H1 (cell line): ENCODE measurements around the gene GNAS.

Experiments used
- BACH1 ChIP-seq: IDR thresholded peaks from 2 replicates; pipeline ENCODE4 v1.6.1; 2012; ENCODE audit warnings: low read length, improper control_type of control experiment
- CHD2 ChIP-seq: IDR thresholded peaks from 2 replicates; pipeline ENCODE4 v1.6.1; 2012; ENCODE audit warnings: low read length, improper control_type of control experiment
- EP300 ChIP-seq, 2 experiments: IDR thresholded peaks; 1 replicate in 1 of 2; 2 replicates in 1 of 2; pipeline ENCODE4 v1.6.1; 2011 to 2012; ENCODE audit warnings: low read depth in 2 of 2, low read length in 2 of 2, mild to moderate bottlenecking in 2 of 2, borderline replicate concordance in 1 of 2, inconsistent platforms in 1 of 2, moderate library complexity in 1 of 2
- EZH2 ChIP-seq: fragments of 200-600 bp; sonication (generic); IDR thresholded peaks from 2 replicates; pipeline ENCODE4 v1.7.1; 2012; ENCODE audit warnings: low read depth, mild to moderate bottlenecking, moderate library complexity, low read length, inconsistent platforms; ENCODE audit not compliant: severe bottlenecking
- GABPA ChIP-seq: IDR thresholded peaks from 2 replicates; pipeline ENCODE4 v1.6.1; 2011; ENCODE audit warnings: mild to moderate bottlenecking, low read length, moderate library complexity, borderline replicate concordance; ENCODE audit not compliant: insufficient read depth
- NRF1 ChIP-seq: IDR thresholded peaks from 2 replicates; pipeline ENCODE4 v1.6.1; 2011; ENCODE audit warnings: mild to moderate bottlenecking, low read depth, low read length, improper control_type of control experiment
- POLR2A ChIP-seq, 2 experiments: IDR thresholded peaks; 1 replicate in 1 of 2; 2 replicates in 1 of 2; pipeline ENCODE4 v1.6.1; 2011; ENCODE audit warnings: low read depth in 2 of 2, low read length in 2 of 2, mild to moderate bottlenecking in 2 of 2; ENCODE audit errors: control extremely low read depth in 1 of 2
- POLR2AphosphoS5 ChIP-seq: IDR thresholded peaks from 2 replicates; pipeline ENCODE4 v1.6.1; 2011; ENCODE audit warnings: low read depth, low read length
- YY1 ChIP-seq: IDR thresholded peaks from 2 replicates; pipeline ENCODE4 v1.6.1; 2011; ENCODE audit warnings: low read depth, mild to moderate bottlenecking, low read length
- TF ChIP-seq, protein P1 (sequence below): IDR thresholded peaks from 2 replicates; pipeline ENCODE4 v1.6.1; 2012; ENCODE audit warnings: low read length, inconsistent platforms
- TF ChIP-seq, protein P2 (sequence below), 3 experiments: IDR thresholded peaks; 1 replicate in 2 of 3; 2 replicates in 1 of 3; pipeline versions ENCODE4 v1.5.1 to v1.6.1; 2011; ENCODE audit warnings: low read length in 3 of 3, mild to moderate bottlenecking in 3 of 3, inconsistent platforms in 2 of 3, low read depth in 1 of 3, moderate library complexity in 1 of 3; ENCODE audit not compliant: insufficient read depth in 1 of 3; ENCODE audit errors: control extremely low read depth in 1 of 3

DNA sequence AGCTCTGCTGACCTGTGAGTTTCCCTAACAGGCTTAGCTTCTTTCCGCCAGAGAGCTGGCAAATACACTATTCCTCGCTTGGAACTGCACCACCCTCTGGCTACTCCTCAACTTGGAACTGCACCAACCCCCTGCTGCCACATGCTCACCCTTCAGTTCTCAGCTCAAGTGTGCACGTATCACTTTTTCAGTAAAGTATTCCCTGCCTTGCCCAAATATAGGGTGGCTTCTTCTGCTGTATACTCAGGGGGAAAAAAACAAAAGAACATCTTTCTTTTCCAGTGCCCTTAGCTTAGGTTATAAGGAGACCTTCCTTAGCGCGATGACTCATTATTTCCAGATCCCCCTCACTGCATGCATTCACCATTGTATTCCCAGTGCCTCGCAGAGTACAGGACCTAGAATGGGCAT is 23.0 kb upstream of the GNAS start:
- TF ChIP-seq BACH1 = no peak
- TF ChIP-seq YY1 = no peak
- no peak for TF ChIP-seq CHD2
- TF ChIP-seq, protein P1, sequence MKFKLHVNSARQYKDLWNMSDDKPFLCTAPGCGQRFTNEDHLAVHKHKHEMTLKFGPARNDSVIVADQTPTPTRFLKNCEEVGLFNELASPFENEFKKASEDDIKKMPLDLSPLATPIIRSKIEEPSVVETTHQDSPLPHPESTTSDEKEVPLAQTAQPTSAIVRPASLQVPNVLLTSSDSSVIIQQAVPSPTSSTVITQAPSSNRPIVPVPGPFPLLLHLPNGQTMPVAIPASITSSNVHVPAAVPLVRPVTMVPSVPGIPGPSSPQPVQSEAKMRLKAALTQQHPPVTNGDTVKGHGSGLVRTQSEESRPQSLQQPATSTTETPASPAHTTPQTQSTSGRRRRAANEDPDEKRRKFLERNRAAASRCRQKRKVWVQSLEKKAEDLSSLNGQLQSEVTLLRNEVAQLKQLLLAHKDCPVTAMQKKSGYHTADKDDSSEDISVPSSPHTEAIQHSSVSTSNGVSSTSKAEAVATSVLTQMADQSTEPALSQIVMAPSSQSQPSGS = no peak
- no peak for TF ChIP-seq POLR2AphosphoS5
- TF ChIP-seq GABPA = no peak
- no peak for TF ChIP-seq NRF1
- TF ChIP-seq, protein P2, sequence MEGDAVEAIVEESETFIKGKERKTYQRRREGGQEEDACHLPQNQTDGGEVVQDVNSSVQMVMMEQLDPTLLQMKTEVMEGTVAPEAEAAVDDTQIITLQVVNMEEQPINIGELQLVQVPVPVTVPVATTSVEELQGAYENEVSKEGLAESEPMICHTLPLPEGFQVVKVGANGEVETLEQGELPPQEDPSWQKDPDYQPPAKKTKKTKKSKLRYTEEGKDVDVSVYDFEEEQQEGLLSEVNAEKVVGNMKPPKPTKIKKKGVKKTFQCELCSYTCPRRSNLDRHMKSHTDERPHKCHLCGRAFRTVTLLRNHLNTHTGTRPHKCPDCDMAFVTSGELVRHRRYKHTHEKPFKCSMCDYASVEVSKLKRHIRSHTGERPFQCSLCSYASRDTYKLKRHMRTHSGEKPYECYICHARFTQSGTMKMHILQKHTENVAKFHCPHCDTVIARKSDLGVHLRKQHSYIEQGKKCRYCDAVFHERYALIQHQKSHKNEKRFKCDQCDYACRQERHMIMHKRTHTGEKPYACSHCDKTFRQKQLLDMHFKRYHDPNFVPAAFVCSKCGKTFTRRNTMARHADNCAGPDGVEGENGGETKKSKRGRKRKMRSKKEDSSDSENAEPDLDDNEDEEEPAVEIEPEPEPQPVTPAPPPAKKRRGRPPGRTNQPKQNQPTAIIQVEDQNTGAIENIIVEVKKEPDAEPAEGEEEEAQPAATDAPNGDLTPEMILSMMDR (IDR thresholded peaks at IDR 0.05; ENCODE audit: control extremely low read depth in 1 of 3, insufficient read depth in 1 of 3, low read depth in 1 of 3, low read length in 3 of 3) = no peak
- TF ChIP-seq POLR2A (IDR thresholded peaks at IDR 0.05; ENCODE audit: control extremely low read depth in 1 of 2, low read depth in 2 of 2, low read length in 2 of 2) = no peak
- TF ChIP-seq EZH2 = no peak
- no peak for TF ChIP-seq EP300 (IDR thresholded peaks at IDR 0.05; ENCODE audit: borderline replicate concordance in 1 of 2, low read depth in 2 of 2, low read length in 2 of 2)
